Measurements from ENCODE around the gene PC. TPM values are rescaled to one million over a fixed set of nuclear protein-coding genes. Genes with fewer than 3 reads are reported as not detected.

Gene PC
- total and polyA plus RNA-seq, 9 of the 15 experiments (the other 6 are each of a cell fraction or from before 2014, with no cell fraction given): 0.94 to 38.0 (median 8.7) TPM

DNA sequence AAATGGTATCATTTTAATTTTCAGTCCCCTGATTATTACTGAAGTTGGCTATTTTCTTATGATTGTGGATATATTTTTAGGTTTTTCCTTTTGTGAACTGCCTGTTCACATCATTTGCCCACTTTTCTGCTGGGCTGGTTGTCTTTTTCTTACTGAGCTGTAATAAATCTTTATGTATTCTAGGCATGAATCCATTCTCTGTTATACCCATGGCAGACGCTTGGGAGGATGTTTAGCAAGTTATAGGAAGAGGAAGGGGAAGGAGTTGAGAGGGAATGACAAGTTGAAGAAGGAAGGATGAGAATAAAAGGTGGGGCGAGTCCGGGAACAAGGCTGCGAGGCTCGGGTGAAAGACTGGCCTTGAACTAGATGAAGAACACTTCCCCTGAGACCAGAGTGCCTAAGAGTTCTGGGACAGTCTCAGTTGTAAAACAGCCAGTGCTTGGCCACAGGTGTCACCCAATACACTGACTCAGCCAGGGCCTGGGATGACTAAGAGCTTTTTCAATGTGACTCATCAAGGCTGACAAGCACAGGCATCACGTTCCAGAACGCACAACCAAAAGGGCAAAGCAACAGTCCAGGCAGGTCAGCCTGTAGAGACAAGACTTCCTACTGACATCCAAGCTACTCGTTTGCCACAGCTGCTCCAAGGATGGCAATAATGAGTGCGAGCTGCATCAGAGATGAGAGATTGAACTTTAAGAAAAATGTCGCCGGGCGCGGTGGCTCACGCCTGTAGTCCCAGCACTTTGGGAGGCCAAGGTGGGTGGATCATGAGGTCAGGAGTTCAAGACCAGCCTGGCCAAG lies 66.1 kb downstream of the PC start:
- Histone ChIP-seq H3K4me1 (replicated peaks in 1 of 2; ENCODE audit: control insufficient read depth in 2 of 2, insufficient read depth in 2 of 2, low read length in 2 of 2) (peaks cover 16 to 35% of the 10 kb centered on the region in 2 experiments; a peak in 4 of 5 replicates), H2AFZ (ENCODE audit: low read depth, low read length) (peak overlapping the region; percentile 49), H3K36me3 (ENCODE audit: control insufficient read depth, insufficient read depth, low read length) (0 out of 3 replicates have a peak, but pooled peaks cover 4% of the 10 kb centered on the region), H3K9me1 (ENCODE audit: control insufficient read depth, insufficient read depth, low read length) (no peaks in the 10 kb centered on the region), H3K27ac (ENCODE audit: extremely low read depth, low read depth, low read length) (peak overlapping the region; percentile 82), H3K9ac (ENCODE audit: insufficient read depth in 1 of 2, low read depth in 2 of 2, low read length in 2 of 2) (peak overlapping the region; percentile 12 to 27; a peak in 3 of 4 replicates), H3K9me3 (replicated peaks; ENCODE audit: control insufficient read depth, insufficient read depth, low read depth, low read length) (no peaks in the 10 kb centered on the region), H3K4me3 (no peak overlapping the region), H4K20me1 (replicated peaks; ENCODE audit: control insufficient read depth, insufficient read depth, low read length) (no peaks in the 10 kb centered on the region), H3K79me2 (ENCODE audit: control insufficient read depth, insufficient read depth, low read length) (peaks cover 4% of the 10 kb centered on the region; the same call in 2 of the 3 replicates), H3K4me2 (ENCODE audit: insufficient read depth, low read length) (peak overlapping the region; percentile 47), H3K27me3 (ENCODE audit: control insufficient read depth in 2 of 2, insufficient read depth in 2 of 2, low read length in 2 of 2) (no peaks in the 10 kb centered on the region)
- no TSS peak for BruUV-seq (replicated peaks)
- ChIA-PET POLR2A (interaction anchor here (0.7 to 1.6 kb wide), 6 partner anchors 11 to 758 kb away, joined by 3 to 8 read pairs (median 3); no protein-coding TSS in a partner anchor), CTCF (ENCODE audit: low intra/inter-chr PET ratio) (no interaction called here)
- ATAC-seq: peak; percentile 99
- DNase-seq (ENCODE audit: extremely low read depth in 1 of 4, low spot score in 3 of 4): peak; percentile 85 to 95 (median 88)
- FAIRE-seq: peak; percentile 100
- 32% methylated on average over 14 of the region's 14 CpGs for WGBS (ENCODE audit: insufficient coverage, low coverage, missing lambda C conversion rate)
- intact Hi-C loops (cut with micrococcal nuclease): loop anchor here (5.0 kb wide), 2 partner anchors 65 to 85 kb away; partner anchors contain the start of genes C11orf86 and PC
- in situ Hi-C loops (cut with MboI): no loop called here
- TF ChIP-seq KLF13 (tag; IDR thresholded peaks at IDR 0.05; ENCODE audit: borderline replicate concordance, low read depth): no peak; the same call in 1 of the 2 replicates
- peak; percentile 54; the same call in 1 of the 2 replicates for TF ChIP-seq HDGF (IDR thresholded peaks at IDR 0.05)
- TF ChIP-seq, protein P1, sequence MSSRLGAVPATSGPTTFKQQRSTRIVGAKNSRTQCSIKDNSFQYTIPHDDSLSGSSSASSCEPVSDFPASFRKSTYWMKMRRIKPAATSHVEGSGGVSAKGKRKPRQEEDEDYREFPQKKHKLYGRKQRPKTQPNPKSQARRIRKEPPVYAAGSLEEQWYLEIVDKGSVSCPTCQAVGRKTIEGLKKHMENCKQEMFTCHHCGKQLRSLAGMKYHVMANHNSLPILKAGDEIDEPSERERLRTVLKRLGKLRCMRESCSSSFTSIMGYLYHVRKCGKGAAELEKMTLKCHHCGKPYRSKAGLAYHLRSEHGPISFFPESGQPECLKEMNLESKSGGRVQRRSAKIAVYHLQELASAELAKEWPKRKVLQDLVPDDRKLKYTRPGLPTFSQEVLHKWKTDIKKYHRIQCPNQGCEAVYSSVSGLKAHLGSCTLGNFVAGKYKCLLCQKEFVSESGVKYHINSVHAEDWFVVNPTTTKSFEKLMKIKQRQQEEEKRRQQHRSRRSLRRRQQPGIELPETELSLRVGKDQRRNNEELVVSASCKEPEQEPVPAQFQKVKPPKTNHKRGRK (tag; IDR thresholded peaks at IDR 0.05): no peak
- TF ChIP-seq TEAD2 (tag; IDR thresholded peaks at IDR 0.05): no peak
- TF ChIP-seq, protein P2, sequence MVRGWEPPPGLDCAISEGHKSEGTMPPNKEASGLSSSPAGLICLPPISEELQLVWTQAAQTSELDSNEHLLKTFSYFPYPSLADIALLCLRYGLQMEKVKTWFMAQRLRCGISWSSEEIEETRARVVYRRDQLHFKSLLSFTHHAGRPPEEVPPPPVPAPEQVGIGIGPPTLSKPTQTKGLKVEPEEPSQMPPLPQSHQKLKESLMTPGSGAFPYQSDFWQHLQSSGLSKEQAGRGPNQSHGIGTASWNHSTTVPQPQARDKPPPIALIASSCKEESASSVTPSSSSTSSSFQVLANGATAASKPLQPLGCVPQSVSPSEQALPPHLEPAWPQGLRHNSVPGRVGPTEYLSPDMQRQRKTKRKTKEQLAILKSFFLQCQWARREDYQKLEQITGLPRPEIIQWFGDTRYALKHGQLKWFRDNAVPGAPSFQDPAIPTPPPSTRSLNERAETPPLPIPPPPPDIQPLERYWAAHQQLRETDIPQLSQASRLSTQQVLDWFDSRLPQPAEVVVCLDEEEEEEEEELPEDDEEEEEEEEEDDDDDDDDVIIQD (CRISPR knock-in tag; IDR thresholded peaks at IDR 0.05): no peak
- TF ChIP-seq RBM25 (IDR thresholded peaks at IDR 0.05; ENCODE audit: low read depth, low read length, severe bottlenecking): no peak
- TF ChIP-seq SIX5 (IDR thresholded peaks at IDR 0.05; ENCODE audit: borderline replicate concordance in 1 of 2, insufficient read depth in 1 of 2, low read depth in 1 of 2, low read length in 2 of 2): no peak
- no peak for TF ChIP-seq PHB (CRISPR knock-in tag; IDR thresholded peaks at IDR 0.05)
- TF ChIP-seq XRCC4 (IDR thresholded peaks at IDR 0.05; ENCODE audit: extremely low read depth, insufficient read depth, insufficient read length): no peak
- TF ChIP-seq ZNF143 (CRISPR knock-in tag; IDR thresholded peaks at IDR 0.05): no peak
- TF ChIP-seq GATAD2A (IDR thresholded peaks at IDR 0.05): no peak
- peak; percentile 85 for TF ChIP-seq ZNF766 (CRISPR knock-in tag; conservative IDR thresholded peaks at IDR 0.05)
- no peak for TF ChIP-seq ELF2 (CRISPR knock-in tag; IDR thresholded peaks at IDR 0.05)
- TF ChIP-seq NBN (IDR thresholded peaks at IDR 0.05; ENCODE audit: low read depth): peak; percentile 92
- TF ChIP-seq PCBP2 (IDR thresholded peaks at IDR 0.05; ENCODE audit: low read depth, low read length, poor library complexity, severe bottlenecking): no peak
- no peak for TF ChIP-seq ETV5 (CRISPR knock-in tag; IDR thresholded peaks at IDR 0.05; ENCODE audit: low read depth)
- no peak for TF ChIP-seq SIRT6 (IDR thresholded peaks at IDR 0.05; ENCODE audit: low read depth, low read length)
- TF ChIP-seq ZNF780A (CRISPR knock-in tag; IDR thresholded peaks at IDR 0.05): no peak
- TF ChIP-seq MAFG (tag; conservative IDR thresholded peaks at IDR 0.05): peak; percentile 98
- TF ChIP-seq KDM5B (IDR thresholded peaks at IDR 0.05; ENCODE audit: insufficient replicate concordance, low read depth, low read length): no peak
